IMR-90 (cell line): ENCODE data around the gene CSRNP3. TPM values are rescaled to one million over a fixed set of nuclear protein-coding genes. Genes with fewer than 3 reads are reported as not detected.

ENCODE experiments used
- ATAC-seq: fragments of 200-7000 bp; cut with Tn5 transposase; 2 replicates; pipeline ENCODE4 v1.9.1; 2020; ENCODE audit warnings: low read depth, mild to moderate bottlenecking, moderate library complexity
- BruUV-seq: library from RNA; stranded (reverse); fragments of 400-500 nt; replicated peaks from 2 replicates; lab custom pipeline; 2021; lab: Mats Ljungman, UMichigan
- CTCF ChIA-PET: fragments of 300-600 bp; formaldehyde crosslinking; extraction: SDS; loops from one replicate; lab custom pipeline; 2021; ENCODE audit warnings: antibody characterized with exemption; lab: Yijun Ruan, JAX
- POLR2A ChIA-PET: fragments of 300-600 bp; sonication (Branson Sonifier 250); formaldehyde crosslinking; loops from one replicate; lab custom pipeline; 2022; ENCODE audit warnings: antibody characterized with exemption; ENCODE audit not compliant: unreplicated experiment; lab: Charles Lee
- DNase-seq: peaks from one replicate; pipeline ENCODE4 v3.0.0; 2013
- H2AFZ ChIP-seq: replicated peaks from 2 replicates; pipeline ENCODE3; 2013; ENCODE audit warnings: low read length, mild to moderate bottlenecking; ENCODE audit not compliant: poor library complexity
- H2AK5ac ChIP-seq: 2 replicates; pipeline ENCODE4 v1.6.1; 2013; ENCODE audit warnings: low read depth, low read length, inconsistent platforms
- H2AK9ac ChIP-seq: replicated peaks from 2 replicates; pipeline ENCODE3; 2013; ENCODE audit warnings: mild to moderate bottlenecking, low read depth, low read length, moderate library complexity; ENCODE audit not compliant: poor library complexity
- H2BK120ac ChIP-seq: 2 replicates; pipeline ENCODE4 v1.6.1; 2013; ENCODE audit warnings: low read depth, low read length, inconsistent platforms
- H2BK15ac ChIP-seq: 3 replicates; pipeline ENCODE4 v1.6.1; 2013; ENCODE audit warnings: low read depth, low read length, inconsistent platforms
- H2BK20ac ChIP-seq: 2 replicates; pipeline ENCODE4 v1.6.1; 2013; ENCODE audit warnings: low read depth, mild to moderate bottlenecking, inconsistent platforms, low read length, moderate library complexity
- H2BK5ac ChIP-seq: 2 replicates; pipeline ENCODE4 v1.6.1; 2013; ENCODE audit warnings: mild to moderate bottlenecking, low read depth, low read length, inconsistent platforms; ENCODE audit not compliant: poor library complexity, severe bottlenecking
- H3K14ac ChIP-seq: replicated peaks from 2 replicates; pipeline ENCODE4 v1.6.1; 2013; ENCODE audit warnings: low read depth, low read length, inconsistent platforms
- H3K18ac ChIP-seq: 2 replicates; pipeline ENCODE4 v1.6.1; 2013; ENCODE audit warnings: low read depth, low read length, control low read depth
- H3K23ac ChIP-seq: 2 replicates; pipeline ENCODE4 v1.6.1; 2013; ENCODE audit warnings: low read depth, low read length, inconsistent platforms
- H3K27ac ChIP-seq: 2 replicates; pipeline ENCODE4 v1.5.1; 2013; ENCODE audit warnings: mild to moderate bottlenecking, control low read depth, low read length; ENCODE audit not compliant: insufficient read depth
- H3K27me3 ChIP-seq: 2 replicates; pipeline ENCODE4 v1.6.1; 2013; ENCODE audit warnings: low read length; ENCODE audit not compliant: control insufficient read depth, insufficient read depth
- H3K36me3 ChIP-seq: 2 replicates; pipeline ENCODE4 v1.6.1; 2013; ENCODE audit warnings: low read length, mixed read lengths; ENCODE audit not compliant: control insufficient read depth, insufficient read depth
- H3K4ac ChIP-seq: 2 replicates; pipeline ENCODE4 v1.6.1; 2013; ENCODE audit warnings: low read depth, low read length, inconsistent platforms
- H3K4me1 ChIP-seq: 2 replicates; pipeline ENCODE4 v1.6.1; 2013; ENCODE audit warnings: low read length, mixed read lengths; ENCODE audit not compliant: control insufficient read depth, insufficient read depth
- H3K4me2 ChIP-seq: 2 replicates; pipeline ENCODE4 v1.6.1; 2013; ENCODE audit warnings: low read depth, mild to moderate bottlenecking, control low read depth, low read length, moderate library complexity
- H3K4me3 ChIP-seq: 2 replicates; pipeline ENCODE4 v1.5.1; 2013; ENCODE audit warnings: low read depth, mild to moderate bottlenecking, control low read depth, low read length, moderate library complexity; ENCODE audit not compliant: insufficient read depth
- H3K56ac ChIP-seq: 2 replicates; pipeline ENCODE4 v1.6.1; 2013; ENCODE audit warnings: low read length, inconsistent platforms; ENCODE audit not compliant: insufficient read depth; ENCODE audit errors: extremely low read depth
- H3K79me1 ChIP-seq, 2 experiments: 2 replicates each; pipeline ENCODE4 v1.6.1; 2013; ENCODE audit warnings: low read length in 2 of 2, inconsistent platforms in 1 of 2, low read depth in 1 of 2
- H3K9ac ChIP-seq: 2 replicates; pipeline ENCODE4 v1.6.1; 2013; ENCODE audit warnings: low read depth, low read length, control low read depth
- H3K9me1 ChIP-seq: 2 replicates; pipeline ENCODE4 v1.6.1; 2013; ENCODE audit warnings: low read length, inconsistent platforms; ENCODE audit not compliant: insufficient read depth
- H3K9me3 ChIP-seq: 2 replicates; pipeline ENCODE4 v1.6.1; 2013; ENCODE audit warnings: low read length; ENCODE audit not compliant: control insufficient read depth, insufficient read depth
- H4K20me1 ChIP-seq: 2 replicates; pipeline ENCODE4 v1.6.1; 2013; ENCODE audit warnings: low read length, inconsistent platforms; ENCODE audit not compliant: insufficient read depth
- H4K5ac ChIP-seq: 2 replicates; pipeline ENCODE4 v1.6.1; 2013; ENCODE audit warnings: mild to moderate bottlenecking, low read depth, low read length, control low read depth
- H4K8ac ChIP-seq, 2 experiments: 2 replicates each; pipeline ENCODE4 v1.6.1; 2013; ENCODE audit warnings: low read depth in 2 of 2, low read length in 2 of 2, control low read depth in 1 of 2, inconsistent platforms in 1 of 2
- H4K91ac ChIP-seq: 2 replicates; pipeline ENCODE4 v1.6.1; 2013; ENCODE audit warnings: low read depth, low read length, inconsistent platforms; ENCODE audit not compliant: insufficient read depth
- CHD1 ChIP-seq: IDR thresholded peaks from 2 replicates; pipeline ENCODE4 v1.6.1; 2012; ENCODE audit warnings: low read depth, low read length, improper control_type of control experiment
- CTCF ChIP-seq: conservative IDR thresholded peaks from 2 replicates; pipeline ENCODE4 v1.5.1; 2012; ENCODE audit warnings: mild to moderate bottlenecking, low read depth, low read length, improper control_type of control experiment
- RAD21 ChIP-seq: IDR thresholded peaks from 2 replicates; pipeline ENCODE4 v1.6.1; 2012; ENCODE audit warnings: low read length, improper control_type of control experiment
- WGBS, 2 experiments: methylation state at CpG; one replicate each; pipeline versions ENCODE4 v1.1.5 to v1.1.7; 2013; ENCODE audit warnings: missing lambda C conversion rate in 2 of 2; ENCODE audit not compliant: insufficient read length in 1 of 2; ENCODE audit errors: extremely low coverage in 2 of 2; 5-methylcytosine and 5-hydroxymethylcytosine counted together
- dilution Hi-C: fragments of 300-500 bp; cut with HindIII; formaldehyde crosslinking; loops from one replicate; pipeline ENCODE4 v1.14.3; 2018; ENCODE audit warnings: low sequenced_read_pairs; ENCODE audit not compliant: unreplicated experiment
- in situ Hi-C: fragments of 300-500 bp; cut with MboI; formaldehyde crosslinking; loops from 3 replicates; pipeline ENCODE4 v1.14.3; 2019; ENCODE audit warnings: low sequenced_read_pairs, inconsistent platforms, mixed read lengths
- intact Hi-C: fragments of 100-400 bp; cut with micrococcal nuclease; formaldehyde crosslinking; loops from 2 replicates; pipeline ENCODE4 v1.10.0; 2022
- polyA plus RNA-seq, 3 experiments: library from polyadenylated mRNA; depleted of rRNA; stranded (reverse); fragments of >200 nt; gene quantifications; 2 replicates each; pipeline ENCODE4 v1.2.3, GENCODE V29; 2012; ENCODE audit warnings: low replicate concordance in 1 of 3
- total RNA-seq: library from RNA; depleted of rRNA; stranded (reverse); fragments of >200 nt; gene quantifications from 2 replicates; pipeline ENCODE4 v1.2.3, GENCODE V29; 2012

The CSRNP3 gene
- total and polyA plus RNA-seq, 2 of the 4 experiments (the other 2 are of a cell fraction) = 0.21 to 0.72 TPM

GRCh38 chr2:165425556-165425955, 43.9 kb upstream of the CSRNP3 start:
- in situ Hi-C loops = no loop called here
- Histone ChIP-seq H2BK20ac (no peak overlapping the region), H3K36me3 (no peaks in the 10 kb centered on the region), H3K14ac (no peak overlapping the region), H3K4ac (no peak overlapping the region), H3K9ac (no peak overlapping the region), H3K18ac (no peak overlapping the region), H3K56ac (no peak overlapping the region), H3K4me1 (no peaks in the 10 kb centered on the region), H3K4me2 (no peak overlapping the region), H4K5ac (no peak overlapping the region), H3K27me3 (no peaks in the 10 kb centered on the region), H2BK15ac (no peak overlapping the region), H4K91ac (no peak overlapping the region), H3K79me1 (no peaks in the 10 kb centered on the region), H2BK5ac (no peak overlapping the region), H4K20me1 (no peaks in the 10 kb centered on the region), H2BK120ac (no peak overlapping the region), H2AK9ac (no peak overlapping the region), H2AFZ (no peak overlapping the region), H3K9me3 (no peaks in the 10 kb centered on the region), H3K9me1 (no peaks in the 10 kb centered on the region), H4K8ac (no peak overlapping the region), H2AK5ac (no peak overlapping the region), H3K27ac (no peak overlapping the region), H3K23ac (no peak overlapping the region), H3K4me3 (no peak overlapping the region)
- no peak for TF ChIP-seq CTCF
- no peak for TF ChIP-seq CHD1
- TF ChIP-seq RAD21 = no peak
- ChIA-PET POLR2A (no interaction called here), CTCF (no interaction called here)
- WGBS, 2 experiments = 80% methylated on average over 1 of the region's 2 CpGs; no CpG with 5 or more reads in 1 of the 2 experiments
- intact Hi-C loops = no loop called here
- BruUV-seq = no TSS peak
- no peak for DNase-seq
- no peak for ATAC-seq
- dilution Hi-C loops = no loop called here
